HG02973 (cell line): Measurements from ENCODE around the gene ITGA6.

Experiments
- ATAC-seq: cut with Tn5 transposase; IDR thresholded peaks from one replicate; pipeline ENCODE4 v1.9.1; 2021; ENCODE audit warnings: moderate library complexity; ENCODE audit not compliant: unreplicated experiment

ITGA6 gene

GRCh38 chr2:172415865-172416183, 11.6 kb upstream of the ITGA6 start:
- ATAC-seq, result no peak

GRCh38 chr2:172416447-172417058, 10.8 kb upstream of the ITGA6 start:
- ATAC-seq, result no peak

- no peak for ATAC-seq
Measured at GRCh38 chr2:172420216-172420615, 7.2 kb upstream of the ITGA6 start.

GRCh38 chr2:172423160-172423559, 4.2 kb upstream of the ITGA6 start:
- no peak for ATAC-seq

- ATAC-seq, result no peak
Measured at GRCh38 chr2:172425336-172425735, 2.0 kb upstream of the ITGA6 start.

DNA sequence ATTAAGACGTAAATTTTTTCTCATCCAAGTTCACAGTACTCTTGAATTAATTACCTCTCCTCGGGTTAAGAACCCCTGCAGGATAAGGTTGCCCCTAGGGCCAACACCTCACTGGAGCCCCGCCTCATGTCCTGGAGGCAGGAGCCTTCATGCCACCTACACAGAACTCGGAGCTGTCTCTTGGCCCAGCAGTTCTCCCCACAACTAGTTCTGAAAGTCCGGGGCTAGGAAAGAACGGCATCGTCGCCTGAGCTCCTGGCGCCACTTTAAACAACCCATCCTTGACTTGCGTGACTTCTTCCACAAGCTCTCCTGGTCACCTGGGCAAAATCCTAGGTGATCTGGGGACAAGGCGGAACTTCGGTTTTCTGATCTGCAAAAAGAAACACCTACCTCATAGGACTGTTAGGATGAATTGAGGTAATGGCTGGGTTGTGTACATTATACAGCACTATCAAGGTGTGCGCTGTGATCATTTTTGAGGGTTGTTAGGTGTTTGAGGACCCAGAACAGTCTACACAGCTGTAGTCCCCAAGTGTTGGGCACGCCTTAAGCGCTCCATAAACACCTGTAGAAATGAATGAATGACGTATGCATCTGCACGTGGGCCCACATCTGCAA, 641 bp upstream of the ITGA6 start:
- no peak for ATAC-seq

DNA sequence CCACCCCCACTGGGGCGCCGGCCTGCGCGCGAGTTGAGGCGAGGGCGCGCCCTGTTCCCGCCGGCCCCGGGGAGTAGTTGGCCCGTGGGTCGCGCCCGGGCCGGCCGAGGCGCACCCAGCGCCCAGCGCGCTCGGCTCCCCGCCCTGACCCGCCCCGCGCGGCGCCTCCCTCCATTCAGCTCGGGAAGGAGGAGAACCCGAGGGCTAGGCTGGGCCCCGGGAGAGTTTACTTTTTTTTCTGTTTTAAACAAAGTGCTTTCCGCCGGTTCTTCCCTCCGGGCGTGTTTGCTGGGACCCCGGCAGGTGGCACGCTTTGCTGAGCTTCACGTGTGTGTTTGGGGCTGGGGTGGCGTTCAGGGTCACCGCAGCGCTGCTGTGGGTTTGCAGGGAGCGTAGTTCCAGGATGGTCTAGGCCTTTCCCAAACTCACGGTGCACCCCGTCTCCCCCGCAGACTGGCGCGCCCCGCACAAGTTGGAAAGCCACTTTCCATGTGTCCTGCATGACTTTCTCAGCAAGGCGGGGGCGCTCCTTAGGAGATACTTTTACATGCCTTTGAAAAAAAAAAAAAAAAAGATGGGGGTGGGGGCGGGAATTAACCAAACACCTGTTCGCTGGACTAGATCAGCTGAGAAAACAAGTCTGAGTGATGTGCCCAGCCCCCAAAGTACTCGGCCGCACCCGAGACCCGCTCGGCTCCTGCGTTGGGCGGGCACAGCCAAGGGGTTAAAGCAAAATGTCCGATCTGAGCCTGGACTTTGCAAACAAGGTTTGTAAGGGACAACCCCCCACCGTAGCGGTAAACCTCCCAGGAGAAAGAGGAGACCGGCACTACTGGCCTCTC, 825 bp downstream of the ITGA6 start:
- ATAC-seq, result no peak

GRCh38 chr2:172428832-172429210, 1.4 kb downstream of the ITGA6 start:
- no peak for ATAC-seq

DNA sequence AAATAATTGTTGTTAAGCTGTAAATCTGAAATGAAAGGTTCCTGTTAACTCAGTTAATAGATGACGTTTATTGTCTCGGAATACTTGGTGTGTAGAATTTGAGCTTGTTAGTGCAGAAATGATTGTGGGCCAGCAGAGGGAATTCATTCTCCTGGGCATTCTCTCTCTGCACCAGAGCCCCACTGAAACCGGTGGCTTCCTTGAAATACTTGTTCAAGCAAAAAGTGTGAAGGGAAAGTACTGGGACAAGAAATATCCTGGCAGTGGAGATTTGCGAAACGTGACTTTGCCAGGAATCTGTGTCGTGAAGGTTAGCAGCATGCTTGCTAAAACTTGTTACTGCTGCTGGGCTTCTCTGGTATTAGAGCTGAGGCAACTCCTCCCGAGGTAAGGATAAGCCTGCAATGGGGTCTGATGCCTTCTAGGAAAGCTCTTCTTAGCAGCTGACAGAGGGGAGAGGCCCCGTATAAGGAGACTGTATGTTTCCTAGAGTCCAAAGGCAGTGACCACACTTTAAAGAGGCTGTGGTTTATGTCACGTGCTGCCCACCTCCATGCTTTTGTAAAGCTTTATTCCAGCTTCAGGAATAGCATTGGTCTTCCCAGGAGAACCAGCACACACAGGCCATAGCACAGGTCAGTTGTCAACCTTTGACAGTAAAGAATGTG, 2.0 kb downstream of the ITGA6 start:
- no peak for ATAC-seq

DNA sequence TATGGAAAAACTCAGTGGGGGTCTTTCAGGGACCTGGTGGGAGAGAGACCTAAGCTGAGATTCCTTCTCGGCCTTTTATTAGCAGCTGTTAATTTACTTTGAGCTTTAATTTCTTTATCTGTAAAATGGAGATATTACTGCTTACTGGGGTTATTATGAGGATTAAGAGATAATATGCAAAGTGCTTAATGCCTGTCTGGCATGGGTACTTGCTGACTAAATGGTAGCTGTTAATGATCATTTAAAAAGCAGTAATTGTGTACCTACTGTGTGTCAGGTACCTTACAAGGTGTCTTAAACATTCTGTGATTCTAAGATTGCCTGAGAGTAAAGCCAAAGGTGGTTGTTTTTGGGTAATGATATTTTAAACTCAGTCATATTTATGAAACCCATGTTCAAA, 2.6 kb downstream of the ITGA6 start:
- ATAC-seq, result no peak

DNA sequence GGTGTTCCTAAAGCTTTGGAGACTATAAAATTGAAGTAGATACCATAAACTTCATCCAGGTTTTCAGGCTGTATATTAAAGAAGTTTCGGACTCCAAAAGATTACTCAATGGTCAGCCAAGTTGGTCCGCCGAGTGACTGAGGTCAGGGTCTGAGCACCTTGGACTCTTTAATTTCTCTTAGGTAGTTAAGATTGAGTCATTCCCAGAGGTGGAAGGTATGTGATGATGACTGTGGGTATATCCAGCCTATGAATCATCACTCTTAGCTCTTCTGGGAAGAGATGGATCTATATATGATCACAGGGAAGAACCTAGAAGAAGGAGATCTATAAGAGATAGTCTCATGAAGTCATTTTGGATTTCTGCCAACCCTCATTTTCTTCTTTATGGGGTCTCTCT, 3.3 kb downstream of the ITGA6 start:
- no peak for ATAC-seq

- ATAC-seq, result no peak
Measured at GRCh38 chr2:172431463-172431862, 4.1 kb downstream of the ITGA6 start.

GRCh38 chr2:172431993-172432392, 4.6 kb downstream of the ITGA6 start:
- ATAC-seq, result no peak

DNA sequence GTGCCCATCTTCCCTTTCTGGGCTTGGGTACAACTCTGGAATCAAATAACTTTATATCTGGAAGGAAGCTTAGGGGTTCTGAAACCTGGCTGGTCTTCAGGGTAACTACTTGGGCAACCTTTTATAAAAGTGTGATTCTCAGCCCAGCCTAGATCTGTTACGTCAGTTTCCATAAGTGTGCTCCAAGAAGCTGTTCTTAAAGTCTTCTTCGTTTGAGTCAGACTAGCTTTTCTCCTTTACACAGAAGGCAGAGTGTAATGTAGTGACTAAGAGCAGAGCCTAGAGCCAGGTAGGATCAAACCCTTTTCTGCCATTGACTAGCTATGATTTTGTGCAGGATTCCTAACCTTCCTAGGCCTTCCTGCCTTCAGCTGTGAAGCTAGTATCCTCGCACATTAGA, 5.8 kb downstream of the ITGA6 start:
- no peak for ATAC-seq

DNA sequence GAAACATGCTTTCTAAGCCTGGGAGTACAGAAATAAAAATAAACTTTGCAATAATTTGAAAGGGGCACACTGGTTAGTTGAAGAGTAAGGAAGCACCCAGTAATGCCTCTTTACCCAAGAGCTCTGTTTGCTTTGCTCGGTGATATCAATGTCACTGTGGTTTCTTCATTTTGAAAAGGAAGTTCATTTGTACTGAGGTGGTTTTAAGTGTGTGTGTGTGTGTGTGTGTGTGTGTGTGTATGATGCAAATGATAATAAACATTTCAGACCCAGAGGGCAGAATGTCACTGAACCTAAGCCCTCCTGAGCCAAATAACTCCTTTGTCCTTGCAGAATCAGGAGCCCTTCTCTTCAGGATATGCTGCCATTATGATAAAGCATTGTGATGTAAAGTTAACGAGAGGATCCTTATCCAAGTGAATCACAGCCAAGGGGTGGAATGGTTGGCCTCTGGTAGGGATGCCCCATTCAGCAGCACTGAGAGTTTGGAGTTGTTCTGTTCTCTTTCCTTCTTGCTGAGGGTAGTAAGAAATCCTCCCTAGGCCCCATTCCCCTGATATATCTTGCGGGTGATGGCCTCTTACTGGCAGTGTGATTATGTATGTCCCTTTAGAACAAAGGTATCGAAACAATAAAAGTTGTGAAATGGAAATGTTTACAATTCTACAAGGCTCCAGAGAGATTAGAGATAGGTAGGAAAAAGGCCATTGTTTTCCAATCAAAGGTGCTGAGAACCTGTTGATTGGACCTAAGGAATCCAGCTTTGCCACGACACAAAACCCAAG, 7.6 kb downstream of the ITGA6 start:
- ATAC-seq, result no peak

GRCh38 chr2:172435606-172435911, 8.2 kb downstream of the ITGA6 start:
- no peak for ATAC-seq

DNA sequence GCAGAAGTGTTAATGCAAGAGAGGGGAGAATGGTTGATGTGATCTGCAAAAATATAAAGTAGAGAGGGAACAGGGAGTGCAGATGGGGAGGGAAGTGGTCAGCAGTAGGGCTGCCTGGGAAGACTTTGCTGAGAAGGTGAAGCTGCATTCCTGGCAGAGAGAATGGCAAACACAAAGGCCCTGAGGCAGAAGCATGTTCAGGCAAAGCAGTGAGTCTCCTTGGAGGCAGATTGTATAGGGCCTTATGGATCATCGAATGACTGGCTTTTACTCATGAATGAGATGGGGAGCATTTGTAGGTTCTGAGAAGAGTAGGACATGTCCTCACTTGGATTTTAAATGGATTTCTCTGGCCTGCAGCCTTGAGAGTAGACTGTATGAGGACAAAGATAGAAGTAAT, 9.5 kb downstream of the ITGA6 start:
- no peak for ATAC-seq

- peak; percentile 48 for ATAC-seq
Measured at GRCh38 chr2:172437419-172438341, 10.3 kb downstream of the ITGA6 start.

DNA sequence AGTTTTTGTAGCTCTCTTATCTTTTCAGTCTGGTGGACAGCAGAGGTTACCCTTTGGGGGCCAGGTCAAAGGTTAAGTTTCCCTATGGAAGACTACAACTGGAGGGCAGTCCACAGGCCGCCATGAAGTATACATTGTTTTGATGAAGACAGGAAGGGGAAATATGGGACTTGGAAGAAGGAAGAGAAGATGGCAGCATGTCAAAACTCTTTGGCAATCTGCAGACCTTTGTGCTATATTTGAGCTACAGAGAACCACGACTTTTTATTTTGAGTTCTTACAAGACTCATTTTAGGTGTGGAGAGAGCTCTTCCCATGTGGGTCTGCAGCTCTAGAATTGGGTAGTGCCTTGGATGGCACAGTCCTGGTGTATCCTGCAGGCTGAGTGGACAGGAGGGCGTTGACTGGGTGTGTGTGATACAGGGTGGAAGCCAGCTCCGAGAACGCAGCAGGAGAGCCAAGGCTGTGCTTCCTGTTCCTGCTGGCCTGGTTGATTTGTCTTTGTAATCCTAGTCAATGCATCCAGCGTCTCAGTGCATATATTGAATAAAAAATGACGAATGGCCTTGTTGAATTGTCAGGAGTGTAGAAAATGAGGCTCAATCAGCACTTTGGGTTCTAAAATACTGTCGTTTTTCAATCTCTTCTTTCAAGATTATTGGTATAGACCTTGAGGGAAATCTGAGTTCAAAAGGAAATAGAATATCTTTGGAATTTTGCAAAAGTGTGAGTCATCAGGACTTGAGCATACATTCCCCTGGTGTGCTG, 11.5 kb downstream of the ITGA6 start:
- ATAC-seq, result no peak

DNA sequence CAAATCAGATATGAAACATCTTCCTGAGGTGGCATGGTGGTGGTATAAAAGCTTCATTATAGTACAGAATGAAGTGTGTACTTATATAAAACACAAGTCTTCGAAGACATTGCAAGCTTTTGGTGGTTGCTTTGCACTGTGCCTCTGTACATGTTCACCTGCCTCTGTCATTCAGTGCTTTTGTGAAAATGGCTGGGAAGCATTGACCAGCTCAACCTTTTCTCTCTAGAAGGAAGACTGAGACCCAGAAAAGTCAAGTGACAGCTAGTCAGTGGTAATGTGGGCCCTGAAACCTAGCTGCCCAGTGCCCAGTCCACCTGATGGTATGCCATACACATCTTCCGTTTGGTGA, 12.1 kb downstream of the ITGA6 start:
- ATAC-seq, result no peak
